ENCODE results near the gene JAM2. TPM values are rescaled to one million over a fixed set of nuclear protein-coding genes. Genes with fewer than 3 reads are reported as not detected.

JAM2 gene
- total and polyA plus RNA-seq, 5 donors from 2014 or later = 0.08 to 0.39 (median 0.24) TPM; not detected in 2

GRCh38 chr21:25732091-25732760 lies 93.2 kb downstream of the JAM2 start:
- Histone ChIP-seq H3K27ac (ENCODE audit: insufficient read depth, low read length, poor library complexity, severe bottlenecking) (no peak overlapping the region), H3K27me3 (ENCODE audit: control insufficient read depth, insufficient read depth, low read length) (no peaks in the 10 kb centered on the region), H3K36me3 (ENCODE audit: control insufficient read depth, insufficient read depth, low read length) (peaks cover 31% of the 10 kb centered on the region), H3K9me3 (ENCODE audit: control insufficient read depth in 2 of 2, low read length in 2 of 2) (no peaks in the 10 kb centered on the region), H3K4me1 (ENCODE audit: control insufficient read depth, insufficient read depth, low read length, poor library complexity, severe bottlenecking) (peaks cover 32% of the 10 kb centered on the region), H3K4me3 (ENCODE audit: low read depth, low read length) (no peak overlapping the region)
- peaks cover 17% of the 10 kb centered on the region for H3K36me3 Mint-ChIP-seq
- no peak for ATAC-seq (ENCODE audit: low read depth in 2 of 2)
- H3K4me1 Mint-ChIP-seq = peaks cover 15 to 52% (median 37%) of the 10 kb centered on the region in 4 donors
- no peak overlapping the region for H3K27ac Mint-ChIP-seq
- H3K27me3 Mint-ChIP-seq = no peaks in the 10 kb centered on the region
- DNase-seq = no peak
- H3K9me3 Mint-ChIP-seq = peaks cover 0 to 1% (median 0%) of the 10 kb centered on the region in 7 donors
- peak overlapping the region in 2 of 4 donors; percentile 30 to 31 for H3K4me3 Mint-ChIP-seq

- H3K4me1 Mint-ChIP-seq = peaks cover 15 to 65% (median 41%) of the 10 kb centered on the region in 4 donors
- H3K27ac ChIP-seq (ENCODE audit: insufficient read depth, low read length, poor library complexity, severe bottlenecking) = peak overlapping the region; percentile 94
- H3K9me3 Mint-ChIP-seq = peaks cover 0 to 1% (median 0%) of the 10 kb centered on the region in 7 donors
- peak overlapping the region; percentile 98 to 100 (median 100) for H3K27ac Mint-ChIP-seq
- no peaks in the 10 kb centered on the region for H3K9me3 ChIP-seq (ENCODE audit: control insufficient read depth in 2 of 2, low read length in 2 of 2)
- H3K36me3 Mint-ChIP-seq = peaks cover 10% of the 10 kb centered on the region
- peak; percentile 4 to 40 (median 6) for DNase-seq
- H3K27me3 Mint-ChIP-seq = no peaks in the 10 kb centered on the region
- H3K4me3 Mint-ChIP-seq = peak overlapping the region; percentile 97 to 100 (median 100)
- H3K36me3 ChIP-seq (ENCODE audit: control insufficient read depth, insufficient read depth, low read length) = peaks cover 13% of the 10 kb centered on the region
- peak overlapping the region; percentile 93 for H3K4me3 ChIP-seq (ENCODE audit: low read depth, low read length)
- H3K4me1 ChIP-seq (ENCODE audit: control insufficient read depth, insufficient read depth, low read length, poor library complexity, severe bottlenecking) = peaks cover 36% of the 10 kb centered on the region
- no peak for ATAC-seq (ENCODE audit: low read depth in 2 of 2)
- no peaks in the 10 kb centered on the region for H3K27me3 ChIP-seq (ENCODE audit: control insufficient read depth, insufficient read depth, low read length)
These were observed 95.0 kb downstream of the JAM2 start for GRCh38 chr21:25733859-25734653.

GRCh38 chr21:25734654-25734903 lies 95.5 kb downstream of the JAM2 start:
- H3K4me1 Mint-ChIP-seq = peaks cover 19 to 70% (median 45%) of the 10 kb centered on the region in 4 donors
- H3K27me3 Mint-ChIP-seq = no peaks in the 10 kb centered on the region
- H3K4me3 Mint-ChIP-seq = peak overlapping the region; percentile 97 to 100 (median 100)
- H3K27ac Mint-ChIP-seq = peak overlapping the region; percentile 98 to 100 (median 100)
- H3K27ac ChIP-seq (ENCODE audit: insufficient read depth, low read length, poor library complexity, severe bottlenecking) = peak overlapping the region; percentile 94
- H3K36me3 ChIP-seq (ENCODE audit: control insufficient read depth, insufficient read depth, low read length) = peaks cover 7% of the 10 kb centered on the region
- H3K4me1 ChIP-seq (ENCODE audit: control insufficient read depth, insufficient read depth, low read length, poor library complexity, severe bottlenecking) = peaks cover 36% of the 10 kb centered on the region
- ATAC-seq (ENCODE audit: low read depth in 2 of 2) (no peak), DNase-seq (no peak)
- peaks cover 5% of the 10 kb centered on the region for H3K36me3 Mint-ChIP-seq
- no peaks in the 10 kb centered on the region for H3K27me3 ChIP-seq (ENCODE audit: control insufficient read depth, insufficient read depth, low read length)
- peaks cover 0 to 1% (median 0%) of the 10 kb centered on the region in 7 donors for H3K9me3 Mint-ChIP-seq
- no peaks in the 10 kb centered on the region for H3K9me3 ChIP-seq (ENCODE audit: control insufficient read depth in 2 of 2, low read length in 2 of 2)
- H3K4me3 ChIP-seq (ENCODE audit: low read depth, low read length) = peak overlapping the region; percentile 93

- H3K27me3 ChIP-seq (ENCODE audit: control insufficient read depth, insufficient read depth, low read length) = no peaks in the 10 kb centered on the region
- H3K9me3 Mint-ChIP-seq = peaks cover 0 to 1% (median 0%) of the 10 kb centered on the region in 7 donors
- H3K27ac ChIP-seq (ENCODE audit: insufficient read depth, low read length, poor library complexity, severe bottlenecking) = peak within 1 kb of the TSS; percentile 94
- peaks cover 22 to 72% (median 44%) of the 10 kb centered on the region in 4 donors for H3K4me1 Mint-ChIP-seq
- H3K36me3 Mint-ChIP-seq = peaks cover 5% of the 10 kb centered on the region
- H3K4me1 ChIP-seq (ENCODE audit: control insufficient read depth, insufficient read depth, low read length, poor library complexity, severe bottlenecking) = peaks cover 36% of the 10 kb centered on the region
- ATAC-seq (ENCODE audit: low read depth in 2 of 2) = peak; percentile 91 to 95
- no peaks in the 10 kb centered on the region for H3K9me3 ChIP-seq (ENCODE audit: control insufficient read depth in 2 of 2, low read length in 2 of 2)
- H3K4me3 ChIP-seq (ENCODE audit: low read depth, low read length) = peak within 1 kb of the TSS; percentile 93
- peaks cover 2% of the 10 kb centered on the region for H3K36me3 ChIP-seq (ENCODE audit: control insufficient read depth, insufficient read depth, low read length)
- peak; percentile 95 to 99 (median 98) for DNase-seq
- peak within 1 kb of the TSS; percentile 97 to 100 (median 100) for H3K4me3 Mint-ChIP-seq
- no peaks in the 10 kb centered on the region for H3K27me3 Mint-ChIP-seq
- H3K27ac Mint-ChIP-seq = peak within 1 kb of the TSS; percentile 98 to 100 (median 100)
These were observed 96.0 kb downstream of the JAM2 start, which contains the start of the genes ATP5PF and GABPA for GRCh38 chr21:25734904-25735645. TSS of gene ATP5PF (minus strand) at chr21:25734904. CDS start at chr21:25729794, 5,110 bp downstream. TSS of gene GABPA (plus strand) at chr21:25734972. CDS start at chr21:25741599, 6,627 bp downstream.

- H3K9me3 Mint-ChIP-seq = peaks cover 0 to 1% (median 0%) of the 10 kb centered on the region in 7 donors
- H3K4me1 Mint-ChIP-seq = peaks cover 23 to 73% (median 44%) of the 10 kb centered on the region in 4 donors
- H3K4me3 ChIP-seq (ENCODE audit: low read depth, low read length) = peak overlapping the region; percentile 89
- H3K27me3 Mint-ChIP-seq = no peaks in the 10 kb centered on the region
- ATAC-seq (ENCODE audit: low read depth in 2 of 2) = no peak
- peaks cover 5% of the 10 kb centered on the region for H3K36me3 Mint-ChIP-seq
- peak overlapping the region; percentile 96 to 100 (median 98) for H3K27ac Mint-ChIP-seq
- H3K27ac ChIP-seq (ENCODE audit: insufficient read depth, low read length, poor library complexity, severe bottlenecking) = peak overlapping the region; percentile 94
- H3K27me3 ChIP-seq (ENCODE audit: control insufficient read depth, insufficient read depth, low read length) = no peaks in the 10 kb centered on the region
- H3K36me3 ChIP-seq (ENCODE audit: control insufficient read depth, insufficient read depth, low read length) = no peaks in the 10 kb centered on the region
- H3K4me1 ChIP-seq (ENCODE audit: control insufficient read depth, insufficient read depth, low read length, poor library complexity, severe bottlenecking) = peaks cover 36% of the 10 kb centered on the region
- no peaks in the 10 kb centered on the region for H3K9me3 ChIP-seq (ENCODE audit: control insufficient read depth in 2 of 2, low read length in 2 of 2)
- H3K4me3 Mint-ChIP-seq = peak overlapping the region; percentile 96 to 100 (median 98)
- peak; percentile 22 to 85 (median 65) for DNase-seq
These were observed 96.9 kb downstream of the JAM2 start for GRCh38 chr21:25735646-25736597.

GRCh38 chr21:25737421-25737820 lies 98.4 kb downstream of the JAM2 start:
- Mint-ChIP-seq H3K4me1 (peaks cover 28 to 72% (median 49%) of the 10 kb centered on the region in 4 donors), H3K36me3 (peaks cover 11% of the 10 kb centered on the region), H3K27me3 (no peaks in the 10 kb centered on the region), H3K4me3 (peak overlapping the region; percentile 12 to 99 (median 97)), H3K9me3 (peaks cover 0 to 1% (median 0%) of the 10 kb centered on the region in 7 donors), H3K27ac (peak overlapping the region; percentile 6 to 36 (median 26))
- no peak for ATAC-seq (ENCODE audit: low read depth in 2 of 2)
- Histone ChIP-seq H3K9me3 (ENCODE audit: control insufficient read depth in 2 of 2, low read length in 2 of 2) (no peaks in the 10 kb centered on the region), H3K27me3 (ENCODE audit: control insufficient read depth, insufficient read depth, low read length) (no peaks in the 10 kb centered on the region), H3K4me3 (ENCODE audit: low read depth, low read length) (no peak overlapping the region), H3K27ac (ENCODE audit: insufficient read depth, low read length, poor library complexity, severe bottlenecking) (no peak overlapping the region), H3K4me1 (ENCODE audit: control insufficient read depth, insufficient read depth, low read length, poor library complexity, severe bottlenecking) (peaks cover 35% of the 10 kb centered on the region), H3K36me3 (ENCODE audit: control insufficient read depth, insufficient read depth, low read length) (no peaks in the 10 kb centered on the region)
- DNase-seq = no peak
